ENCODE measurements around the gene XPR1. TPM values are rescaled to one million over a fixed set of nuclear protein-coding genes. Genes with fewer than 3 reads are reported as not detected.

Gene XPR1
- total and polyA plus RNA-seq, 2 donors (not counting 1 experiment from before 2014, with no cell fraction given): 2.8 to 22.3 TPM

DNA sequence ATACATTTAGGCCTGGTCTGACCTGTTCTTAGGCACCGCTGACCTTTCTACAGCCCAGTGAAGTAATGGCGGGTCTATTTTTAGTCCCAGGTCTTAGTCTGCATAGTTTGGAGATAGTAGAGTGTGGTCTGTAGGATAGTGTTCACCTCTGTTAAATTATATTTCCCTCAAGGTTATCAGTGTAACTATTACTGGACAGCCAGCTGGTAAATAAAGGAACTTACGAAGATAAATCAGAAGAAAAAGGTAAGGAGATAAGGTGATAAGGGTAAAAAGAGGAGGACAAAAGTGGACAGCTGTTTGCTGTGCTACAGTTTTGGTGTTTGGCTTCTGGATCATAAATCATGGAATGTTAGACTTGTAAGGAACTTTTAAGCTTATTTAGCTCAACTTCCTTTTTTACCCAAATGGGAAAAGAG lies 8.7 kb downstream of the XPR1 start:
- no peaks in the 10 kb centered on the region for H3K27me3 Mint-ChIP-seq
- Histone ChIP-seq H3K36me3 (replicated peaks in 1 of 2; ENCODE audit: control extremely low read depth in 1 of 2, control insufficient read depth in 1 of 2, extremely low read depth in 1 of 2, insufficient read depth in 2 of 2, low read length in 1 of 2) (no peaks in the 10 kb centered on the region), H3K9ac (ENCODE audit: low read length) (no peak overlapping the region), H4K20me1 (ENCODE audit: control insufficient read depth, insufficient read depth, low read length, poor library complexity, severe bottlenecking) (peaks cover 24% of the 10 kb centered on the region), H2AFZ (ENCODE audit: insufficient read depth, low read depth, low read length, poor library complexity, severe bottlenecking) (no peak overlapping the region), H3K27me3 (replicated peaks in 1 of 4; ENCODE audit: control extremely low read depth in 1 of 4, control insufficient read depth in 3 of 4, insufficient read depth in 4 of 4, low read length in 3 of 4) (no peaks in the 10 kb centered on the region), H3K9me3 (ENCODE audit: control extremely low read depth in 1 of 3, control insufficient read depth in 2 of 3, insufficient read depth in 1 of 3, low read length in 2 of 3) (no peaks in the 10 kb centered on the region), H3K4me3 (ENCODE audit: control extremely low read depth in 1 of 5, extremely low read depth in 1 of 5, insufficient read depth in 1 of 5, low read depth in 2 of 5, low read length in 4 of 5) (no peak overlapping the region), H3K27ac (ENCODE audit: low read length in 2 of 2) (no peak overlapping the region), H3K4me2 (replicated peaks; ENCODE audit: low read depth, low read length, poor library complexity, severe bottlenecking) (no peak overlapping the region), H3K79me2 (ENCODE audit: control insufficient read depth, insufficient read depth, low read length) (peaks cover 67% of the 10 kb centered on the region), H3K4me1 (ENCODE audit: control insufficient read depth in 2 of 2, insufficient read depth in 2 of 2, low read length in 2 of 2) (no peaks in the 10 kb centered on the region)
- no peak overlapping the region for H3K4me3 Mint-ChIP-seq
- ChIA-PET POLR2A (no interaction called here), CTCF (interaction anchor here (1.5 kb wide), 1 partner anchor 137 kb away, joined by 3 read pairs; no protein-coding TSS in a partner anchor)
- no peaks in the 10 kb centered on the region for H3K9me3 Mint-ChIP-seq (ENCODE audit: insufficient read depth)
- TF ChIP-seq, protein P1, sequence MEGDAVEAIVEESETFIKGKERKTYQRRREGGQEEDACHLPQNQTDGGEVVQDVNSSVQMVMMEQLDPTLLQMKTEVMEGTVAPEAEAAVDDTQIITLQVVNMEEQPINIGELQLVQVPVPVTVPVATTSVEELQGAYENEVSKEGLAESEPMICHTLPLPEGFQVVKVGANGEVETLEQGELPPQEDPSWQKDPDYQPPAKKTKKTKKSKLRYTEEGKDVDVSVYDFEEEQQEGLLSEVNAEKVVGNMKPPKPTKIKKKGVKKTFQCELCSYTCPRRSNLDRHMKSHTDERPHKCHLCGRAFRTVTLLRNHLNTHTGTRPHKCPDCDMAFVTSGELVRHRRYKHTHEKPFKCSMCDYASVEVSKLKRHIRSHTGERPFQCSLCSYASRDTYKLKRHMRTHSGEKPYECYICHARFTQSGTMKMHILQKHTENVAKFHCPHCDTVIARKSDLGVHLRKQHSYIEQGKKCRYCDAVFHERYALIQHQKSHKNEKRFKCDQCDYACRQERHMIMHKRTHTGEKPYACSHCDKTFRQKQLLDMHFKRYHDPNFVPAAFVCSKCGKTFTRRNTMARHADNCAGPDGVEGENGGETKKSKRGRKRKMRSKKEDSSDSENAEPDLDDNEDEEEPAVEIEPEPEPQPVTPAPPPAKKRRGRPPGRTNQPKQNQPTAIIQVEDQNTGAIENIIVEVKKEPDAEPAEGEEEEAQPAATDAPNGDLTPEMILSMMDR (IDR thresholded peaks at IDR 0.05): no peak
- DNase-seq: no peak
- no peak overlapping the region for H3K27ac Mint-ChIP-seq
- no peak for ATAC-seq (ENCODE audit: low read depth)
- H3K4me1 Mint-ChIP-seq: peaks cover 15% of the 10 kb centered on the region
- WGBS (ENCODE audit: insufficient coverage): 100% methylated on average over 1 of the region's 3 CpGs
- intact Hi-C loops (cut with micrococcal nuclease): no loop called here

DNA sequence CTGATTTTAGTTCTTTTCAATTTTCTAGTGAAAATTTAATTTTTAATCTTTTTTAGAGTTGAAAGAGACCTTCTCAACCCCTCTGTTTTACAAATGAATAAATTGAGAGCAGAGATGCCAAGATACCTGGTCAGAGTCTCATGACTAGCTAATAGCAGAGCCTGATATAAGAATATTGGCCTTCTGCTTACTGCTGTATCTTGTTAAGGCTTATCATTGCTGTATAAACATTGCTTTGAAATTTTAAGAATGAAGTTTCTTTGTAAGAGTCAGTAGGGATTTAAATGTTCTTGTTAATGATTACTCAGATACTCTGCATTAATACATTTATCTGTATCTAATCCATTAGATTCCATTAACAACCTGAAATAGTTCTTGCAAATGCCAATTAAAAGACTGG lies 9.8 kb downstream of the XPR1 start:
- Histone ChIP-seq H4K20me1 (ENCODE audit: control insufficient read depth, insufficient read depth, low read length, poor library complexity, severe bottlenecking) (peaks cover 19% of the 10 kb centered on the region), H3K9me3 (ENCODE audit: control extremely low read depth in 1 of 3, control insufficient read depth in 2 of 3, insufficient read depth in 1 of 3, low read length in 2 of 3) (no peaks in the 10 kb centered on the region), H3K79me2 (ENCODE audit: control insufficient read depth, insufficient read depth, low read length) (peaks cover 62% of the 10 kb centered on the region), H3K4me1 (ENCODE audit: control insufficient read depth in 2 of 2, insufficient read depth in 2 of 2, low read length in 2 of 2) (no peaks in the 10 kb centered on the region), H3K4me3 (ENCODE audit: control extremely low read depth in 1 of 5, extremely low read depth in 1 of 5, insufficient read depth in 1 of 5, low read depth in 2 of 5, low read length in 4 of 5) (no peak overlapping the region), H3K9ac (ENCODE audit: low read length) (no peak overlapping the region), H3K4me2 (replicated peaks; ENCODE audit: low read depth, low read length, poor library complexity, severe bottlenecking) (no peak overlapping the region), H2AFZ (ENCODE audit: insufficient read depth, low read depth, low read length, poor library complexity, severe bottlenecking) (no peak overlapping the region), H3K27ac (ENCODE audit: low read length in 2 of 2) (no peak overlapping the region), H3K27me3 (replicated peaks in 1 of 4; ENCODE audit: control extremely low read depth in 1 of 4, control insufficient read depth in 3 of 4, insufficient read depth in 4 of 4, low read length in 3 of 4) (no peaks in the 10 kb centered on the region), H3K36me3 (replicated peaks in 1 of 2; ENCODE audit: control extremely low read depth in 1 of 2, control insufficient read depth in 1 of 2, extremely low read depth in 1 of 2, insufficient read depth in 2 of 2, low read length in 1 of 2) (peaks cover 0 to 4% of the 10 kb centered on the region in 2 experiments)
- no peaks in the 10 kb centered on the region for H3K9me3 Mint-ChIP-seq (ENCODE audit: insufficient read depth)
- DNase-seq (no peak), ATAC-seq (ENCODE audit: low read depth) (no peak)
- POLR2A ChIA-PET: no interaction called here
- no peak overlapping the region for H3K27ac Mint-ChIP-seq
- no peaks in the 10 kb centered on the region for H3K27me3 Mint-ChIP-seq
- CTCF ChIA-PET: no interaction called here
- no peak overlapping the region for H3K4me3 Mint-ChIP-seq
- TF ChIP-seq, protein P1 (IDR thresholded peaks at IDR 0.05): no peak
- no peak for TF ChIP-seq EZH2 (IDR thresholded peaks at IDR 0.05; ENCODE audit: borderline replicate concordance, insufficient read depth, low read depth, low read length, poor library complexity, severe bottlenecking)
- intact Hi-C loops (cut with micrococcal nuclease): no loop called here
- peaks cover 21% of the 10 kb centered on the region for H3K4me1 Mint-ChIP-seq

All from B cell (primary cell).